Smooth muscle cell (in vitro differentiated cells): Measurements from ENCODE around the gene CTNNA2. TPM values are rescaled to one million over a fixed set of nuclear protein-coding genes. Genes with fewer than 3 reads are reported as not detected.

Experiments used
- DNase-seq: peaks from one replicate; lab custom pipeline; 2025; ENCODE audit not compliant: unreplicated experiment; lab: John Stamatoyannopoulos, UW
- H2AFZ ChIP-seq: fragments of 200-600 bp; sonication (generic); 2 replicates; pipeline ENCODE4 v1.6.0; 2016; ENCODE audit warnings: antibody characterized with exemption, low read depth, mild to moderate bottlenecking
- H3F3A ChIP-seq: fragments of 200-600 bp; sonication (generic); 2 replicates; pipeline ENCODE4 v1.6.0; 2017; ENCODE audit warnings: antibody characterized with exemption, low read depth
- H3K27ac ChIP-seq: fragments of 200-600 bp; sonication (generic); 2 replicates; pipeline ENCODE4 v1.5.1; 2016; ENCODE audit warnings: low read depth, mild to moderate bottlenecking
- H3K27me3 ChIP-seq: fragments of 200-600 bp; sonication (generic); 2 replicates; pipeline ENCODE4 v1.6.1; 2016; ENCODE audit warnings: low read depth, mild to moderate bottlenecking
- H3K36me3 ChIP-seq: fragments of 200-600 bp; sonication (generic); 2 replicates; pipeline ENCODE4 v1.5.1; 2016; ENCODE audit warnings: low read depth
- H3K4me1 ChIP-seq: fragments of 200-600 bp; sonication (generic); 2 replicates; pipeline ENCODE4 v1.5.1; 2016; ENCODE audit warnings: low read depth
- H3K4me2 ChIP-seq: fragments of 200-600 bp; sonication (generic); 2 replicates; pipeline ENCODE4 v1.6.0; 2016; ENCODE audit warnings: mild to moderate bottlenecking
- H3K4me3 ChIP-seq: fragments of 200-600 bp; sonication (generic); 2 replicates; pipeline ENCODE4 v1.5.1; 2016; ENCODE audit warnings: mild to moderate bottlenecking
- H3K79me2 ChIP-seq: fragments of 200-600 bp; sonication (generic); 2 replicates; pipeline ENCODE4 v1.6.0; 2016; ENCODE audit warnings: low read depth, mild to moderate bottlenecking
- H3K9ac ChIP-seq: fragments of 200-600 bp; sonication (generic); 2 replicates; pipeline ENCODE4 v1.6.0; 2016; ENCODE audit warnings: low read depth
- H3K9me3 ChIP-seq: fragments of 200-600 bp; sonication (generic); replicated peaks from 2 replicates; pipeline ENCODE4 v1.5.1; 2016; ENCODE audit warnings: low read depth
- H4K20me1 ChIP-seq: fragments of 200-600 bp; sonication (generic); 2 replicates; pipeline ENCODE4 v1.6.0; 2016; ENCODE audit warnings: low read depth
- CTCF ChIP-seq: fragments of 200-600 bp; sonication (generic); IDR thresholded peaks from 2 replicates; pipeline ENCODE4 v1.5.1; 2017; ENCODE audit warnings: borderline replicate concordance, mild to moderate bottlenecking, antibody characterized with exemption; ENCODE audit not compliant: insufficient read depth, poor library complexity, severe bottlenecking
- WGBS: methylation state at CpG from one replicate; pipeline ENCODE4 v1.1.7; 2016; ENCODE audit warnings: low lambda C conversion rate; 5-methylcytosine and 5-hydroxymethylcytosine counted together
- polyA plus RNA-seq: library from polyadenylated mRNA; unstranded; fragments of >200 nt; fragmentation: Nextera tagmentation; extraction: Ambion mirVana; gene quantifications from 2 replicates; pipeline ENCODE4 v1.2.1, GENCODE V29; 2016
- total RNA-seq: library from RNA; depleted of rRNA; stranded (reverse); fragments of >200 nt; gene quantifications from 2 replicates; pipeline ENCODE4 v1.2.3, GENCODE V29; 2014

Gene CTNNA2
- total and polyA plus RNA-seq, 2 experiments from 2014 or later, result not detected

GRCh38 chr2:80324525-80324924, 811.7 kb downstream of the CTNNA2 start:
- no peak for TF ChIP-seq CTCF
- Histone ChIP-seq H3K4me3 (no peak overlapping the region), H3K4me2 (no peak overlapping the region), H3K36me3 (no peaks in the 10 kb centered on the region), H3K9ac (no peak overlapping the region), H3K27me3 (peaks cover 46% of the 10 kb centered on the region), H2AFZ (no peak overlapping the region), H3K79me2 (no peaks in the 10 kb centered on the region), H3F3A (no peaks in the 10 kb centered on the region), H4K20me1 (no peaks in the 10 kb centered on the region), H3K27ac (no peak overlapping the region), H3K4me1 (peaks cover 32% of the 10 kb centered on the region), H3K9me3 (no peaks in the 10 kb centered on the region)
- WGBS, result 35% methylated on average over 3 of the region's 3 CpGs
- no peak for DNase-seq

- DNase-seq, result no peak
Measured at GRCh38 chr2:80326214-80326613, 813.4 kb downstream of the CTNNA2 start.

GRCh38 chr2:80326861-80327260, 814.0 kb downstream of the CTNNA2 start:
- H3K27ac ChIP-seq, result no peak overlapping the region
- H4K20me1 ChIP-seq, result no peaks in the 10 kb centered on the region
- no peaks in the 10 kb centered on the region for H3K36me3 ChIP-seq
- no peak overlapping the region for H3K9ac ChIP-seq
- H3K27me3 ChIP-seq, result peaks cover 35% of the 10 kb centered on the region
- TF ChIP-seq CTCF, result no peak
- H3K4me3 ChIP-seq, result no peak overlapping the region
- no peak overlapping the region for H2AFZ ChIP-seq
- H3K79me2 ChIP-seq, result no peaks in the 10 kb centered on the region
- DNase-seq, result no peak
- no peaks in the 10 kb centered on the region for H3K9me3 ChIP-seq
- peaks cover 26% of the 10 kb centered on the region for H3K4me1 ChIP-seq
- H3K4me2 ChIP-seq, result no peak overlapping the region
- H3F3A ChIP-seq, result no peaks in the 10 kb centered on the region
- whole genome bisulfite sequencing, result 59% methylated on average over 1 of the region's 1 CpG

More at GRCh38 chr2:80326214-80326613, 813.4 kb downstream of the CTNNA2 start:
- no peaks in the 10 kb centered on the region for H3K9me3 ChIP-seq
- H3K36me3 ChIP-seq, result no peaks in the 10 kb centered on the region
- H3F3A ChIP-seq, result no peaks in the 10 kb centered on the region
- peak; percentile 57 for TF ChIP-seq CTCF
- H3K79me2 ChIP-seq, result no peaks in the 10 kb centered on the region
- H4K20me1 ChIP-seq, result no peaks in the 10 kb centered on the region
- no peak overlapping the region for H2AFZ ChIP-seq
- peaks cover 32% of the 10 kb centered on the region for H3K4me1 ChIP-seq
- no peak overlapping the region for H3K9ac ChIP-seq
- H3K27ac ChIP-seq, result no peak overlapping the region
- no peak overlapping the region for H3K4me2 ChIP-seq
- peaks cover 40% of the 10 kb centered on the region for H3K27me3 ChIP-seq
- H3K4me3 ChIP-seq, result no peak overlapping the region

GRCh38 chr2:80328159-80328571, 815.3 kb downstream of the CTNNA2 start:
- H3K9ac ChIP-seq, result no peak overlapping the region
- H3K4me3 ChIP-seq, result no peak overlapping the region
- no peak overlapping the region for H3K4me2 ChIP-seq
- TF ChIP-seq CTCF, result no peak
- no peaks in the 10 kb centered on the region for H3K79me2 ChIP-seq
- no peaks in the 10 kb centered on the region for H4K20me1 ChIP-seq
- peaks cover 23% of the 10 kb centered on the region for H3K4me1 ChIP-seq
- no peak for DNase-seq
- no peaks in the 10 kb centered on the region for H3K36me3 ChIP-seq
- peak overlapping the region; percentile 17 for H2AFZ ChIP-seq
- H3K9me3 ChIP-seq, result no peaks in the 10 kb centered on the region
- H3F3A ChIP-seq, result no peaks in the 10 kb centered on the region
- WGBS, result 22% methylated on average over 1 of the region's 1 CpG
- H3K27me3 ChIP-seq, result peaks cover 24% of the 10 kb centered on the region
- H3K27ac ChIP-seq, result no peak overlapping the region
